ENCODE data around the gene PLOD1.

DNA sequence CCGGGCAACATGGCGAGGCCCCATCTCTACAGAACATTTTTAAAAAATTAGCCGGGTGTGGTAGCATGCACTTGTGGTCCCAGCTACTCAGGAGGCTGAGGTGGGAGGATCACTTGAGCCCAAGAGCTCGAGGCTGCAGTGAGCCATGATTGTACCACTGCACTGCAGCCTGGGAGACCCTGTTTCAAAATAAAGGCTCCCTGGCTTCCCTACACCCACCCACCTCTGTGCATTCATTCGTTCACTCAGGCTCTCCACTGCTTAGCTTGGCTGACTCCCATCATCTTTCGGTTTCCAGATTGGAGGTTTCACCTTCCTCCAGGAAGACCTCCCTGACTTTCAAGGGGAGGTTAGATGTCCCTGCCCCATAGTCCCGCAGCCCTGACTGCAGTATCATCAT lies 22.5 kb upstream of the PLOD1 start:
- TF ChIP-seq, protein P1, sequence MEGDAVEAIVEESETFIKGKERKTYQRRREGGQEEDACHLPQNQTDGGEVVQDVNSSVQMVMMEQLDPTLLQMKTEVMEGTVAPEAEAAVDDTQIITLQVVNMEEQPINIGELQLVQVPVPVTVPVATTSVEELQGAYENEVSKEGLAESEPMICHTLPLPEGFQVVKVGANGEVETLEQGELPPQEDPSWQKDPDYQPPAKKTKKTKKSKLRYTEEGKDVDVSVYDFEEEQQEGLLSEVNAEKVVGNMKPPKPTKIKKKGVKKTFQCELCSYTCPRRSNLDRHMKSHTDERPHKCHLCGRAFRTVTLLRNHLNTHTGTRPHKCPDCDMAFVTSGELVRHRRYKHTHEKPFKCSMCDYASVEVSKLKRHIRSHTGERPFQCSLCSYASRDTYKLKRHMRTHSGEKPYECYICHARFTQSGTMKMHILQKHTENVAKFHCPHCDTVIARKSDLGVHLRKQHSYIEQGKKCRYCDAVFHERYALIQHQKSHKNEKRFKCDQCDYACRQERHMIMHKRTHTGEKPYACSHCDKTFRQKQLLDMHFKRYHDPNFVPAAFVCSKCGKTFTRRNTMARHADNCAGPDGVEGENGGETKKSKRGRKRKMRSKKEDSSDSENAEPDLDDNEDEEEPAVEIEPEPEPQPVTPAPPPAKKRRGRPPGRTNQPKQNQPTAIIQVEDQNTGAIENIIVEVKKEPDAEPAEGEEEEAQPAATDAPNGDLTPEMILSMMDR (IDR thresholded peaks at IDR 0.05), result no peak
- TF ChIP-seq POLR2A (IDR thresholded peaks at IDR 0.05), result no peak

All from tibial nerve (tissue), 3 donors.